Occipital lobe (tissue), 2 donors: ENCODE measurements around the gene TAMM41. TPM values are rescaled to one million over a fixed set of nuclear protein-coding genes. Genes with fewer than 3 reads are reported as not detected.
A peak's percentile ranks its signal among the peaks of the same experiment; 100 is the strongest.
"Not testable (repeated sequence)": the region's sequence is repeated elsewhere in the genome, so short reads cannot be mapped to it uniquely, and the experiment has no call there.

Source experiments
- DNase-seq: peaks from one replicate; lab custom pipeline; 2025; lab: John Stamatoyannopoulos, UW
- total RNA-seq: library from RNA; depleted of rRNA; stranded (reverse); fragments of >200 nt; gene quantifications from one replicate; pipeline ENCODE4 v1.2.3, GENCODE V29; 2014

The TAMM41 gene
- total RNA-seq = 10.6 TPM

GRCh38 chr3:11846281-11847266 lies at the start of gene TAMM41:
TSS of gene TAMM41 (minus strand) at chr3:11846885. CDS start at chr3:11846636, 249 bp downstream.
- DNase-seq = peak; percentile 93

- DNase-seq = no peak
Observed at GRCh38 chr3:11878837-11879236, 32.2 kb upstream of the TAMM41 start.

- DNase-seq = not testable (repeated sequence)
Observed at GRCh38 chr3:11874707-11875106, 28.0 kb upstream of the TAMM41 start.

- not testable (repeated sequence) for DNase-seq
Observed at GRCh38 chr3:11863739-11864138, 17.1 kb upstream of the TAMM41 start.

GRCh38 chr3:11862584-11862983 lies 15.9 kb upstream of the TAMM41 start:
- DNase-seq = not testable (repeated sequence)

- not testable (repeated sequence) for DNase-seq
Observed at GRCh38 chr3:11862145-11862544, 15.5 kb upstream of the TAMM41 start.

GRCh38 chr3:11860213-11860612 lies 13.5 kb upstream of the TAMM41 start:
- DNase-seq = not testable (repeated sequence)

GRCh38 chr3:11853450-11853849 lies 6.8 kb upstream of the TAMM41 start:
- no peak for DNase-seq

GRCh38 chr3:11850003-11850402 lies 3.3 kb upstream of the TAMM41 start:
- DNase-seq = no peak

- no peak for DNase-seq
Observed at GRCh38 chr3:11847607-11848006, 922 bp upstream of the TAMM41 start.

GRCh38 chr3:11845651-11846050 lies 1.0 kb downstream of the TAMM41 start:
- no peak for DNase-seq

GRCh38 chr3:11844891-11845290 lies 1.8 kb downstream of the TAMM41 start:
- no peak for DNase-seq

- DNase-seq = no peak
Observed at GRCh38 chr3:11835028-11835639, 11.6 kb downstream of the TAMM41 start.

GRCh38 chr3:11832981-11833905 lies 13.4 kb downstream of the TAMM41 start:
- peak; percentile 25 for DNase-seq

GRCh38 chr3:11829416-11829815 lies 17.3 kb downstream of the TAMM41 start:
- no peak for DNase-seq

- no peak for DNase-seq
Observed at GRCh38 chr3:11826628-11827265, 19.9 kb downstream of the TAMM41 start.

- no peak for DNase-seq
Observed at GRCh38 chr3:11825301-11825700, 21.4 kb downstream of the TAMM41 start.

- DNase-seq = no peak
Observed at GRCh38 chr3:11820531-11821041, 26.1 kb downstream of the TAMM41 start.

GRCh38 chr3:11819146-11819689 lies 27.5 kb downstream of the TAMM41 start:
- DNase-seq = no peak

- DNase-seq = no peak
Observed at GRCh38 chr3:11818033-11818432, 28.7 kb downstream of the TAMM41 start.
